Inferior parietal cortex (tissue), 1 donor: Measurements from ENCODE around the gene CERS6.

Source experiments
- DNase-seq: peaks from one replicate; pipeline ENCODE4 v3.0.0-alpha.2; 2016; ENCODE audit errors: extremely low spot score

The CERS6 gene

DNA sequence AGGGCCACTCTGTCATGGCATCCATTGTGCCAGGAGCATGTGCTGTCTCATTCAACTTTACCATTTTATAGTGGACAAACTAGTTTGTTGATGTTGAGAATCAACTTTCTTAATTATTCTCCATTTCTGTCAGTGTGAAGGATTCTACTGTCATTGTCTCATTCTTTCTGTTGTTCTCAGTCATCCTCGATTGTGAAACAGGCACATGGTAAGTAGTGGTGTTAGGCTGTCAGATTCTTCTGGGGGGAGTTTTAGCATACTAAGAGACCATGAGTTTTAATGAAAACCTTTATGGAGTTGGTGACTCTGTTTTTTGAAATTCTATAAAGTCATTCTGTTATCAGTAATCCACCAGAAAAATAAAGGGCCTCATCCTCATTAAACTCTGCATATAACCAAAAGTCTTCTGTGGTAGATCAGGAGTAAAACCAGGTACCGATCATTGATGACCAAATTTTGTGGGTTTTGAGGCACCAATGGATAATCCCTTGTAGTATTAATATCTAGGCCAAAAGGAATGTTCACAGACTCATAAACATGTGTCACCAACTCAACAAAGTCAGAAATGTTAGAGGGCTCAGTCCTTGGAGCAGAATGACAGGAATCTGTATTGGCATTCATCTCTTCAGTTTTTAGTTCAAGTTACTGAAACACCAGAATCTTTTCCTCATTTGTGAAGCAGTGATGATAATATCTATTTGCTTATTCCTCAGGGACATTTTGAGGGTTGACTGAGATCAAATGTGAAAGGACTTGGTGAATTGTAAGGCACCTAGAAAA, 73.2 kb downstream of the CERS6 start:
- no peak for DNase-seq

DNA sequence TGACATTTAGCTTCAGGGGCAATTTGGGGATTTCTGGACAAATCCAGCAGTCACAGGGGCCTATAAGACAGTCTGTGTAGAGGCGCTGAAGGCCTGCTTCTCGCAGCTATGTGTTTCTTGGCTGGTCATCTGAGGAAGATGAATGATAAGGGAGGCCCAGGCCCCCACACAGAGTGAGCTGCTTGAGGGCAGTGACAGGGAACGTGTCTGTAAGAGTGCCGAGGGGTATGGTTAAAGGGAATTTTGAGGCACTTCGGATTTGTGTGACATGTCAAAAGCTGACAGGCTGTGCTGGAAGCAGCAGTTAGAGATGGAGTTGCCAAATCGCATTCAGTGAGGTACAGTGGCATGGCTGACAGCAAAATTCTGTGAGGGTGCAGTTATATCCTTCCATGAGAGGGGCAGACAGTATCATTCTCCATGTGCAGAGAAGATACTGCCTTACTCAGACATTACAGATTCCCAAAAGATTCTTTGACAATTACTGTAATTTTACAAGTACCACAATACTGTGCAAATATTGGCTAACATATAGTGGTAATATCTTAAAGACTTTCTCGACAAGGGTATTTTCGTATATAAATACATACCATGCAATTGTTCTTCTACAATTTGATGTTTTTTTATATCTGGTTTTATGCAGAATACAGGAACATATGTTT, 74.0 kb downstream of the CERS6 start:
- no peak for DNase-seq

DNA sequence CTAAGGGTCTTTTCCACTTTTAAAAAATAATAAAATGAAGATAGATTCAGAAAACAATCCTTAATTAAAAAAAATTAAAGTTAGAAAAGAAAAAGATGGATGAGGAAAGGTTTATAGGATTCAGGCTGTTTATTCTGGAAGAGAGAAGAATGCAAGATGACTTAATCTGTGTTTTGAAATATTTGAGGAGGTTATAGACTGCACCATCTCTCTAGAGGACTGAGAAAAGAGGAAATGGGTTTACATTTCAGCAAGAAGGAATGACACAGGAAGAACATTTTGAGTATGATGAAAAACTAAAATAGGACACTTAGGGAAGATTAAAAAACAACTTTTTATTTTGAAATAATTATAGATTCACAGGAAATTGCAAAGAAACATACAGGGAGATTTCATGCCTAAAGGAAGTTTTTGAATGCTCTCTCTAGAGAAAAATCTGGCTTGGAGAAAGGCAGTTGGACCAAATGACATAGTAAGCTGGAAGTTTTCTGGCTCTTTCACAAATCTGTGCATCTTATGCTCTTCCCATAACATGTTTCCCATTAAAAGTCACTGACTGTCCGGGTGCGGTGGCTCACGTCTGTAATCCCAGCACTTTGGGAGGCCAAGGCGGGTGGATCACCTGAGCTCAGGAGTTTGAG, 75.0 kb downstream of the CERS6 start:
- DNase-seq = no peak

DNA sequence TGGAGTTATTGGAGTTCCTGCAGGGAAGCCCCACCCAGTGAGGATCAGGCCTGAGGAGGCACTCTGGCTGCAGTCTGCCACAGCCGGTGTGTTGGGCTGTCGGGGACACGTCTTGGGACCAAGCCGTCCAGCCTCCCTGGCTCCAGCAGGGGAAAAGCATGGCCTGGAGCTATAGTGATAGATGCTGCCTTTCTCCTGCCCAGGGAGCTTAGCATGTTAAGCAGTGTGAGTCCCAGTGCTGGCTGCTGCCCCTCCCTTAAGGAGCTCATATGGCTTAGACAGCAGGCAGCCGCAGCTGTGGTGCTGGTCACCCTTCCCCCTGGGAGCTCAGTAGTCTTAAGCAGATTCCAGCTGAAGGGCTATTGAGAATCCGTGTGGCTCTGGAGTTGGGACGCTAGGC, 78.9 kb downstream of the CERS6 start:
- DNase-seq = no peak

DNA sequence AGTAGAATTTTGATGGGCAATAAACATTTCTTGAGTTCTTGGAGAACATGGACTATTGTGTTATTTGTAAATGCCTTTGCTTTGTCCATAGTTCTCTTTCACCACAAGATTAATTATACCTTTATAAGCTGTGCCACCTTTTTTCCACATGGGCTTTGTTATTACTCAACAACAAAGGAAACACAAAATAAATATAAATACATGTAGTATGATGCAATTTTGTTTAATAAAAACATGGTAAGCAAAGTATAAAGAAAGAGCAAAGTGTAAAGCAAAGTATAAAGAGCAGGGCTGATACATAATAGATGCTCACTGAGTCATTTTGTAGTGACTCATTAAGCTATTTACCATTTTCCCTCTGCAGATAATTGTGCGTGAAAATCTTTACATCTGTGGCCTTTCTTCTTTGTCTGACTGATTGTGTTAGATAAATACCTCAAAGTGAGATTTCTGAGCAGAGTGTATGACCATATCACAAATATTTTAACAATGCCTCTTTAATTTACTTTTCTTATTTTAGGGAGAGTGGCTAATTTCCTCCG, 80.9 kb downstream of the CERS6 start:
- DNase-seq = no peak

DNA sequence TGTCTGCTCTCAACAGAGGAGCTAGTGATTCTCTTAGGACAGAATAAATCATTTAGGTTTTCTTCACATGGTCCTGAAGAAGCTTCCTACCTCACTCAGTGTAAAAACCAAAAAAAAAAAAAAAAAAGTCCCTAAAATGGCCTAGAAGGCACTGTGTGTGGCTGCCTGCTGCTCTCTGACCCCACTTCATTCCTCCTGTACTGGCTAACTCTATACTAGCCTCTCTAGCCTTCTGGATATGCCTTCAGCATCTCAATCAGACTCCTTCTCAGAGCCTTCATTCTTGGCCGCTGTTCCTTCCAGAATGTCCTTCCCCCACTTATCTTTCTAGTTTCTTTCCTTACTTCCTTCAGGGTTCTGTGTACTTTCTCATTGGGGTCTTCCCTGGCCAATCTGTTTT, 82.1 kb downstream of the CERS6 start:
- no peak for DNase-seq

DNA sequence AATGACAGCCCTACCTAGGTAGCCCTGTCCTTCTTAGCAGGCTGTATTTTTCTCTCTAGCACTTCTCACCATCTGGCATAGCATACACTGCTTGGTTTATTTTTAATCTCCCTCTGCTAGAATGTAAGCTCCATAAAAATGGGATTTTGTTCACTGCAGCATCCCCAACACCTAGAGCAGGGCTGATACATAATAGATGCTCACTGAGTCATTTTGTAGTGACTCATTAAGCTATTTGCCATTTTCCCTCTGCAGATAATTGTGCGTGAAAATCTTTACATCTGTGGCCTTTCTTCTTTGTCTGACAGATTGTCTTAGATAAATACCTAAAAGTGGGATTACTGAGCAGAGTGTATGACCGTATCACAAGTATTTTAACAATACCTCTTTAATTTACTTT, 82.5 kb downstream of the CERS6 start:
- no peak for DNase-seq

DNA sequence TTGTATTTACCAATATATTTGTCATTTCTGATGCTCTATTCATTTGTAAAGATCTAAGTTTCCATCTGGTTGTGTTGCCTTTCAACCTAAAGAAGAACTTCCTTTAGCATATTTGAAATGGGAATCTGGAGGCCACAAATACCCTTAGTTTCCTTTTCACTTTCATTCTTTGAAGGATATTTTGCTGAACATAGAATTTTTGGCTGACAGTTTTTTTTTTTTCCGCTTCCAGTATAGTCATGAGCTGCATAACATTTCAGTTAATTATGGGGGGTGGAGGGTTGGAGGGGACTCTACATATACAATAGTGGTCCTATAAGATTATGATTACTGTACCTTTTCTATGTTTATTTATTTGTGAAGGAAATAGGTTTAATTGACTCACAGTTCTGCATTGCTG, 83.9 kb downstream of the CERS6 start:
- DNase-seq = no peak

DNA sequence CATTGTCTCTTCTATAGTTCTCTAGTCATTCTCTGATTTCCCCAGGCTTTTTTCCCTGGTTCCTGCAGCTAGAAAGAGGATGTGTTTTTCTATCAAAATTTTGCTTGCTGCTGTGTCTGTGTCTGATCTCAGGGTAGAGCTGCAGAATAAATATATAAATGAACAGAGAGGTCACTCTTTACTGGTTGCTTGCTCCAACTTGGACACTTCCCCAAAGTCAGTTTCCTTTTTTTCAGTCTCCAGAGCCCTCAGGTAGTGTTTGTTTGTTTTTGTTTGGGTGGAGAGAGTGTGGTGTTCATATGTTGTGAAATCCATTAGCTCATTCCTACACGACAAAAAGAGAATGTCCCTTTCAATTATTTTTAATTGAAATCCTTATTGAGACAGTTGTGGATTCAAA, 85.8 kb downstream of the CERS6 start:
- no peak for DNase-seq

DNA sequence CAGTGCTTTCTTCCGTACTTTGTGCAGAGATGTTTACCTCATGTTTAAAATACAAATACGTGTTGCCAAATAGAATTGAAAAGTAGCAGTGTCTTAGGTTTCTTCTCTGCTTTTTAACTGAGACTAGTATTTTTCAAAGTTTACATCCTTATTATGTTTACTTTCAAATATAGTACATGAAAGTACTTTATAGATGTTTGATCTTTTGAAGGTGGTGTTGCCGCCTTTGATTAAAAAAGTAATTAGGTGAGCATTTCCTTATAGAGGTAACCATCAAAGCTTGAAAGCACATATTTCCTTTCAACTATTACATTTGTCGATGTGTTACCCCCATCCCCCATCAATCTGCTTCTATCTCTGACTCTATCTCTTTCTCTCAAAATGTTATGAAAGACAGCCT, 87.0 kb downstream of the CERS6 start:
- no peak for DNase-seq

DNA sequence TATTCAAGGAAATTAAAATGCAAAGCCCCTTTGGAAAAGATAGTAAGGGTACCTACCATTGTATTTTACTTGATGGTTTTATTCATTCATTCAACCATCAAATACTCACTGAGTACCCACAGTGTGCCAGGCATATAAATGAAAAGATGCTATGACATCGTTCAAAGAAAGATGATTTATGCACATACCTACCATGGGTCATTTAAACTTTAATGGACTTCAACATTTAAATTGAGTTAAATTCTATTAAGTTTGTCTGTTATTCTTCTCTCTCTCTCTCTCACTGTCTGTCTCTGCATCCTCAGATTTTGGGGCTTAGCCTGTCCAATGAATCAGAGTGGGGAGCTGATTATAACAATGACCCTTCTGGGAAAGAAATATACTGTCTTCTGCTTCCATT, 87.9 kb downstream of the CERS6 start:
- no peak for DNase-seq

DNA sequence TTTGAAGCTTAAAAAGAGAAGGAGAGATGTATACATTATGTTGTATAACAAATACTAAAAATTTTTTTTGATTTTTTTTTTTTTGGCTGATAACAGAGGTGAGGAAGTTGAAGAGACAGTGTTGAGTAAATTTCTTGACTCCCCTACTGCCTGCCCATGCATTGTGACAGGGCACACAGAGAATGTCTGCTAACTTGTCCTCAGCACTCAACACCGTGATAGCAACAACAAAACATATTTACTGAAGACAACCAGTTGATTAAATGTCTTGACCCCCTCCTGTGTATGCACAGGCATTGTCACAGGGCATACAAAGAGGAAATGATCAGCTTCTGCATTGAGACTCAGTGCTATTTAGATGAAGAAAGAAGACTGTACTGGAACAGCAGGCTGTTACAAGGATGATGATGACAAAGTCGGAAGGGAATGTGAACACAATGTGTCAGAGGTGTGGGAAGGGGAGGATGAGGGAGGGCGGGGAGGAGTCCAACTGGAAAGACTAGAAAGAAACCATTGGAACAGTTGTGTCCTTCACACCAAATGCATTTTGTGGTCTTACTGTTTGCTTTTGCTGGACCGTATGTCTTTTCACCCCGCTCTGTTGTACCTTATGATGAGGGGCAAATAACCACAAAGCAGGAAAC, 89.5 kb downstream of the CERS6 start:
- DNase-seq = no peak

DNA sequence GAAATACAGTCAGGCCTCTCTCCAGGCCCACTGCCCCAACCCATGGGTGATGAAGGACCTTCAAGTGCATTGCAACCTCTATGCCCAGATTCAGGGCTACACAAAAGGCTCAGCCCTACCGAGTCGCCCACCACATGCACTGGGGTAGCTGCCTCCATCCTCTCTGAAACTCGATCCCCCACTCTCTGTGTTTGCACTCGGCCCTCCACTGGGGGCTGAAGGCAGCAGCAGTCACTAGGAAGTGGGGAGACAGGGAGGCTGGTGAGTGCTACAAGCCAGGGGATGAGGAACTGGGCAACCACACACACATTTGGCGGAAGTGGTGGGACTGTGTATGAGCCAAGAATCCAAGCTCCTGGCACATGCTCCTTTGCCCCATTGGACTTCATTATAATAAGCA, 94.6 kb downstream of the CERS6 start:
- DNase-seq = no peak

DNA sequence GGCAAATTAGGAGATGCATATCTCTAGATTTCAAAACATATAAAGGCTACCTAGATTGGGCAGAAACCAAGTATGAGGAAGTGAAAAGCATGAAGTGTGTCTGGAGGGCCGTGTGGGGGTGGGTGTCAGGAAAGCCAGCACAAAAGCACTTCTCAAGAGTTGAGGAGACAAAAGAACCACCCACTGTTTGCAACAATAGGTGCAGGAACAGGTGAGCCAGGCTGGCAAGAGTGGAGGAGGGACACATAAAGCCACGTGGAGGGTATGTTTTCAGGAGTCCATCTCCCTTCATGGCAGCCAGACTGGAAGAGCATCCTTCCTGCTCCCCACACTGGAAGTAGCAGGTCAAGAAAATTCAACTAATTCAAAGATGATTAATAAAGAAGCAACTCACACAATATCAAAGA, 96.4 kb downstream of the CERS6 start:
- DNase-seq = no peak

DNA sequence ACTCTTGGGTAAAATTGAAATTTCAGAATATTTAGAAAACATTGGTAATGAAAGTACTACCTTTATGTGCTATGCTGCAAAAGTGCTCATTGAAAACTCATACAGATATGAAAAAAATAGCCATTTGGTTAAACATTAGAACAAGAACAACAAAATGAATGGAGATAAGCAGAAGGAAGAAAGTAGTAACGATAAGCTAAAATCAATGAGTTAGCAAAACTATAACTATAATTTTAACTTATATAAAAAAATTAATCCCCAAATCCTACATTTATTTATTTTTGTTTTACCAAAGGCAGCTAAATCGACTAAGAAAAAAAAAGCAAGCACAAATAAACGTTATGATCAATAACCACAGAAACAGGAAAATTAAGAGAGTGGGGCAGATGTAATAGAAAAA, 99.2 kb downstream of the CERS6 start:
- no peak for DNase-seq

DNA sequence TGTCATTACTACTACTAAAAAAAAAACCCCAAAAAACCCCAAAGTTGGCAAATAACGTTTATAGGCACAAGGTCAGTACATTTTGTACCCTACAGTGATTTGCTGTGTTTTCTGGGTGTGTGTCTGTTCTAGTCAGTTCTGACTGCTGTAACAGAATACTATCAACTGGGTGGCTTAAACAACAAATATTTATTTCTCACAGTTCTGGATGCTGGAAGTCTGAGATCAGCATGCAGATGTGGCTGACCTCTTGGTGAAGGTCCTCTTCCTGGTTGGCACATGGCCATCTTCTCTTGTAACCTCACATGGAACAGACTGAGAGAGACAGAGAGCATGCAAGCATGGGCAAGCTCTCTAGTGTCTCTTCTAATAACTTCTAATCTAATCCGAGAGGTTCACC, 103.1 kb downstream of the CERS6 start:
- no peak for DNase-seq

DNA sequence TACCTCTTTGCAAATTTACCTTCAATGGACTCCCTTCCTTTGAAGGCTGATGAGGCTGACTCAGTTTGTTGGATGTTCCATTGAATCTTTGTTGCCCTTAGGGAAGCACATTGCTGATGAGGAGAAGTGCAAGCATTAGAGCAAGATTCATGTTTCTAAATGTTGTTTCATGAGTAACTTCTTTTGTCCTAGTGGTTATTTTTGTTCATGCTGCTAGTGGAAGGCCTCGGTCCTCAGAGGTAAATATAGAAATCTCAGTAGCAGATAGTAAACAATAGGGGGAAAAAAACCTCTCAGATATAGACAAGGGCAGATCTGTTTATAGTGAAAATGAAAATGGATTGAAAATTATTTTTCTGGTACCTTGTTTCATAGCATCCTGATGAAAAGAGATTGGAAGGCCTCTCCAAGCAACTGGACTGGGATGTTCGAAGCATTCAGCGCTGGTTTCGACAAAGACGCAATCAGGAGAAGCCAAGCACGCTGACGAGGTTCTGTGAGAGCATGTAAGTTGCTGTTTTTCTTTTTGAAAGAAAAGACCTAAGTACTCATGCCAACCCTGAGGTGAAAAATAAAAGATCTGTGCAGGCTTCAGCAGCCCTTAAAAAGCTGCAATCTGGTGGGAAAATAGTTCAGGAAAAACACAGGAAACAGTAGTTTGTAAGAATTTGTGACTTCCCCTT, 104.9 kb downstream of the CERS6 start:
- no peak for DNase-seq

DNA sequence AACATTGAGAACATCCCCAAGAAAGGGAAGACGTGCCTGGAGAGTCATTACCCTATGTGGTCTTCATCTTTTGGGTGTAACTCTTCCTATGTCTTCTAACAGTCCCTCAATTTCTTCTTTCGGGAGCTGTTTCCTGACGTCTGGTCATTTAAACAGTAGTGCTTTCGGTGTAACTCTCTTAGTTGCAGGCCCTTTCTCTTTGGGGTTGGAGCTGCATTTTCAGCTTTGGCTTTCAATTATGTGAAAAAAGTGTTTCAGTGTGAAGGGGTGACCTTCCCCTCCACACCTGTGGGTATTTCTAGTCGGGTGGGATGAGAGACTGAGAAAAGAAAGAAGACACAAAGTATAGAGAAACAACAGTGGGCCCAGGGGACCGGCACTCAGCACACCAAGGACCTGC, 105.9 kb downstream of the CERS6 start:
- DNase-seq = no peak

DNA sequence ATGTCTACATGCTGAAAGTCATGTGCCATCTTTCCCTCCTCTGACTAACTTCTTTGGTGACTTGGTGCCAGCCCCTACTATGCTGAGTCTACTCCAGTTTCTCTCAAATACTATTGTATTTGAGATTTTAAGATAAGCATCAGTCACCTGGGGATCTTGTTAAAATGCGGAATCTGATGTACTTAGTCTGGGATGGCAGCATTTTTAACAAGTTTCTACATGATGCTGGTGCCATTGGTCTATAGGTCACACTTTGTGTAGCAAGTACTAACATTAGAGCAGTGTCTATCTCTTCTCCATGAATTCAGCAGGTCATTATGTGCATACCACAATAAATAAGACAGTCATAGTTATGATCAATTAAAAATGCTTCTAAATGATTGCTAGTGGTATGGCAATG, 106.9 kb downstream of the CERS6 start:
- no peak for DNase-seq

DNA sequence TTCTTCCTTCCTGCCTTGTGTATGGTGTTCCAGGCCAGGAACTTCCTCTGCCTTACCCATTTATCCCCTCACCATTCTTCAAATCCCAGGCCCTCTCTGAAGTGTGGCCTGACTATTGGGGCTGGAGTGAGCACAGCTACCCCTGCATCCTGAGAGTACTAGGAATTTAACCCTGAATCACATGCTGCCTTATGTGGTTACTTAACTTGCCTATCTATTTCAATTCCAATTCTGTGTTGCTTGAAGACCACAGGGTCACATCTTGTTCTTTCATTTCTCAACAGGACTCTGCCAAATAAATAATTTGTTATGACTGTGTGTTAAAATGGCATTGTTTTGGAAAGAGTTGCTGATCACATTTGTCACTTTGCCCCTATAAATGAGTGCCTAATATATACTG, 108.6 kb downstream of the CERS6 start:
- DNase-seq = no peak

DNA sequence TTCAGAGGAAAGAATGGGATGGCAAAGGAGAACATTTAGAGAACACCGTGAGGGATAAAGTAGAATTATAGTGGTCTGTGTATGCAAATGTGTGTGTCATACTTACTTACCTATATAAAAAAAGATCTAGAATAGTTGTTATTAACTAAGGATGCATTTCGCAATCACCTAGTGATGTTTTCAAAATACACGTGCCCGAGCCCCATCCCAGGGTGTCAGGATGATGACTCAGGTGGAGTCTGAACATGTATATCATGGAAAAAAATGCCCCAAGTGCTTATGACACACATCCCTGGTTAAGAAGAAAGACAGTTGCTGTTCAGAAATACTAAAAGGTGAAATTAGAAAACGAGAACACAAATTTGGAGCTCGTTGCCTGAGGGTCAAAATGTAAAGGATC, 109.0 kb downstream of the CERS6 start:
- DNase-seq = no peak

DNA sequence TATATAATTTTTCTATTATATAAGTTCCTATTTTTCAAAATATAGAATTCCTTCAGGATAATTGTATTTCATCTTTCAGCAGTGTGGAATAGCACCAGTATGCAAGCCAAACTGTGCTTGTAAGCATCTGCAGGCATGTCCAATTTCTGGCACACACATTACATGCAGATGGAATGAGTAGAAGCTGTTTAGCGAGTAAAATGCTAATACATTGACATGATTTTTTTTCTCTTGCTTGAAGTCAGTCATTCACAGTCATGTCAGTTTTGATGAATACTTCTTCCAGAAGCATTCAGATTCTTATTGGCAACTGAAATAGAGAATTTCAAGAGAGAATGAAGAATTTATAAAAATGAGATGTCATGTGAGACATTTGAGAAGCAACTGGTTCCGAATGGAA, 109.4 kb downstream of the CERS6 start:
- DNase-seq = no peak
